HG03378 (cell line): ENCODE results near the gene SETBP1.
A peak's percentile ranks its signal among the peaks of the same experiment; 100 is the strongest.
"Not testable (repeated sequence)": the region's sequence is repeated elsewhere in the genome, so short reads cannot be mapped to it uniquely, and the experiment has no call there.

Experiments used
- ATAC-seq: cut with Tn5 transposase; IDR thresholded peaks from one replicate; pipeline ENCODE4 v1.9.1; 2021; ENCODE audit warnings: mild to moderate bottlenecking, moderate library complexity; ENCODE audit not compliant: unreplicated experiment

SETBP1 gene

DNA sequence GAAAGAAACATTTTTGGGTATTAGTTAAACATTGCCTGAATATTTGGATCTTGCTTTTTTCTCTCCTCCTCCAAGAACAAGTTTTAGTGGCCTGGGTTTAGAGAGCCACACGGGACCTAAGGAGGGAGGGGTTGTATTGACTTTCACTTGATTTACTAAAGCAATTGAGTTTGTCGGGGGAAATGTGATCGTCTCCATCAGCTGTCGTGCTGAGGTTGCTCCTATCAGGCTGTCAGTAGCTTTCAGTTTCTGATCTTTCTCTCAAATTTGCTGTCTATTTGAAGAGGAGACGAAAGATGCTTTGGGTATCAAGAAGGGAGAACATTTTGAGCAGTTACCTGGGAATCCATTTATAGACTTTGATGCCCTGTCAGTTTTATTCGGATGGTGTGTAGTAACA is 106.0 kb downstream of the SETBP1 start:
- ATAC-seq: peak; percentile 77

DNA sequence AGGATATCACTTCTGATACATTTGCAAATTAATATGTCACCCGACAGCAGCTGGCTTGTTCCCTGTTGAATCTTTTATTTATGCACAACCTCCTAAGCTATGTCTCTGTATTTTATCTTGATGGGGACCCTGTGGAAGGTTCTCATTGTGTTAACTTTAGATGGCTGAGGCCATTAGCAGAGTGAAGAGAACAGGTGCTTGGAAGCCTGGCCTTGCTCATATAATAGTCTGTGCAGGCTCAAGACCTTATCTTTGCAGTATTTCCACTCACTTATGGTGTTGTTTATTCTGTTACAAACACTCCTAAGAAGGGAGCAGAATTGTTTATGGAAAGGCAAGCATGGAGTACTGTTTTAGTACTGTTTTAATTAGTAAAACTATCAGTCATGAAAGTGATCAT is 107.6 kb downstream of the SETBP1 start:
- ATAC-seq: no peak

DNA sequence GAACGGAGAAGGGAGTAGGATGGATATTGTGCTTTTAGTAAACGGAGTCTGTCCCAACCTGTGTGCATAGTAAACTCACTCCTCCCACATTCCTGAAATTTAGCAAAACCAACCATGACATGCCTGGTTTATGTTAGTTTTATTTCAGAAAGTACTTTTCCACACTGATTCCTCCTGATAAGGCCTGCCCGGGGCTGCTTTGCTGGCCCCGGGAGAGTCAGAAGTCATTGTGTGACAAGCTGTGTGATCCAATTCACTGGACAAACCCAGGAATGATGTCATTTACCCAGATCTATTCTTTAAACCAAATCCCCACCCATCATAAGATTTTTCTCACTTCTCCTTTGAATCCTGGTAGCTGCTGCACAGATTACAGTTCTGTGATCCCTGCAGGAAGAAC is 109.0 kb downstream of the SETBP1 start:
- ATAC-seq: no peak

DNA sequence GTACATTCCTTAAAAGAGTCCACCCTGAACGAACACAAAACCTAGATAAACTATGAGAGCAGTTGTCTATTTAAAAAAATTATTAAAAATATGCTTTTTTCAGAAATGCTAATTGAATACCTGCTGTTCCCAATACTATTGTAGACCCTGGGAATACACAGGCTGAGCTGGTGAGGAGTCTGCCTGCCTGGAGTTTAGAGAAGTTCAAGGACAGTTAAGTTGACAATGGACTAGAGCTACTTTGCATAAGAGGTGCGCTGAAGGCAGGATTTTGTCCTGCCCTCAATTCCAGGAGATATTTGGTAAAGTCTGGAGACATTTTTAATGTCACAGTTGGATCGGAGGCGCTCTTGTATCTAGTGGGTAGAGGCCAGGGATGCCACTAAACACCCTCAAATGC is 110.2 kb downstream of the SETBP1 start:
- ATAC-seq: no peak

DNA sequence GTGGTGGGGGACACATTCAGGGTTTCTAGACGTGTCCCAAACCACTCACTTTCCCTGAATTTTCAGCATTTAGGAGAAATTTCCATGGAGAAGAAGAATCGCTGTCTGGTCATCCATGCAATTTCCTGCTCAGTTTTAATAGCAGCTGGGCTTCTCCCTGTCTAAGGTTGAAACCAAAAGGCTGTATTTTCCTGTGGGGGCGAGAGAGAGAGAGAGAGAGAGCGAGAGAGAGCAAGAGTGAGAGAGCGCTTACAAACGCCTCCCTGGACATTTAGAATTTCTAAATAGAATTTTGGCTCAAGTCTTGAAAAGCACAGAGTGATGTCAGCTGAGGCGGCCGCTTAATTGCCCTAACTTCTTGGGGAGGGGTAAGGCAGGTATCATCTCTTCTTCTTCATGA is 110.8 kb downstream of the SETBP1 start:
- ATAC-seq: no peak

DNA sequence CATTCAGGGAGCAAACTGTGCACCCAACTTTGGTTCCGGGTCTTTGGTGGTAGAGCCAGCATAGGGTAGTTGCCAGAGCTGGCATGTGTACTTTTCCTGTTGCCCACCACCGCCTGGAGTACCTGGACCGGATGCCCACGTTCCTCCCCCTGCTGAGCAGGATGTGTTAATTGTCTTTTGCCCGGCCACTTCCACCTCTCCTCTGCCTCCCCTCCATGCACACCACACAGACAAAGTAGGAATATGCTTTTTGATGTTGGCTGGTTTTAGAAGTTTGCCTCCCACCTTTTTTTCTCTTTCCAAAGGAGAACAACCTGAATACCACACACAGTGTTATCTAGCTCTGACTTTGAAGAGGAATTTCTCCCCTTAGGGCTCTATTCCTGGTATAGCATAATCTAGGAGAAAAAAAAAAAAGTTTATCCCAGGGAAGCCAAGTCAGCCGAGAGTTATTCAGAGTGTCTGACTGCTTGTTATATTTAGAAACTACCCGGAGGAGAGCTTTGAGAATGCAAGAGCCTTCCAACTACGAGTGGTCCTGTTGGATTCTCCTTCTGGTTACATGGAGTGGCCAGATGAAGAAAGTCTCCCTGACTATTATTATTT is 111.9 kb downstream of the SETBP1 start:
- ATAC-seq: no peak

DNA sequence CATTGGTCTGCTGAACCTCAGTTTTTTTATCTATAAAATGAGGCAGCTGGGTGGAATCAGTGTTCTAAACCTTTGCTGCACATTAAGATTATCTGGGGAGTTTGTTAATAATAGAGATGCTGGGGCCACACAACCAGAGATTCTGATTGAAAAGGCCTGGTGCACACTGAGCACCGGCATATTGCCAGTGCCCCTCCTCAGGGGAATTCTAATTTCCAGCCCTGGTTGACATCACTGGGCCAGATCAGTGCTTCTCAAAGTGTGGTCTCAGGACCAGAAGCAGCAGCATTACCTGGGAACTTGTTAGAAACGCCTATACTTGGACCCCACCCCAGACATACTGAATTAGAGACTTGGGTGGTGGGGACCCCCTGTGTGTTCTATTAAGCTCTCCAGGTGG is 112.5 kb downstream of the SETBP1 start:
- no peak for ATAC-seq

DNA sequence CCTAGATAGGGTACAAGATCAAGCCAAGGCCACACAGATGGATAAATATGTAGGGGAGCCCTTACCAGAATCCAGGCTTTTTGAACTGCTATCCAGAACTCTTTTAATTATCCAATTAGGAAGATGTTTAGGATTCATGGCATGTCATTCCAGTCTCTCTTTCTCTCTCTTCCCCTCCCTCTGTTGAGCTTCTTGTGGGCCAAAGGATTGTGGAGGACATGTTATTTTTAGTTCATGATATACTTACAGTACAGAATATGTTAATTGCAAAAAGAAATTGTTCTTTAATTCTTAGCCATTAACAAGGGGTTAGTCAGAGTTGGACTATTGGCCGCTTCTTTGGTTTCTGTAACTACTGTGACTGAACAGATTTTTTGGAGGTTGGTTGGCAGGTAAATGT is 113.0 kb downstream of the SETBP1 start:
- no peak for ATAC-seq

DNA sequence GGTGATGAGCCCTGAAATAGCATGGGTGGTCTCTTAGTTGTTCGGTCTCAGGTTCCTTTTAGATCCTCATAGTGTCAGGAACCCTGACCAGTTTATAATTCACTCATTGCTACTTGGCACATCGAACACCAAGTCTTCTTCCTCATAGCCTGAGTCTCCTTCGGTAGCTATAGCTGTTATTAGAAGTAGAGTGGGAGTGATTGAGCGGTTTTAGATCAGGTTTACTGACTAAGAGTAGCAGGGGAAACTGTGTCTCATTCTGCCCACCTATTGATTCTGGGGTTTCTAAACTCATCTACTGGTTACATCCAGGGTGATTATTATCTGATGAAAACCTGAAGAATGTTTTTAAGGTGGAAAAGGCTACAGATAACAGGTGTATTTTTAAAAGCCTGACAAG is 114.6 kb downstream of the SETBP1 start:
- no peak for ATAC-seq

DNA sequence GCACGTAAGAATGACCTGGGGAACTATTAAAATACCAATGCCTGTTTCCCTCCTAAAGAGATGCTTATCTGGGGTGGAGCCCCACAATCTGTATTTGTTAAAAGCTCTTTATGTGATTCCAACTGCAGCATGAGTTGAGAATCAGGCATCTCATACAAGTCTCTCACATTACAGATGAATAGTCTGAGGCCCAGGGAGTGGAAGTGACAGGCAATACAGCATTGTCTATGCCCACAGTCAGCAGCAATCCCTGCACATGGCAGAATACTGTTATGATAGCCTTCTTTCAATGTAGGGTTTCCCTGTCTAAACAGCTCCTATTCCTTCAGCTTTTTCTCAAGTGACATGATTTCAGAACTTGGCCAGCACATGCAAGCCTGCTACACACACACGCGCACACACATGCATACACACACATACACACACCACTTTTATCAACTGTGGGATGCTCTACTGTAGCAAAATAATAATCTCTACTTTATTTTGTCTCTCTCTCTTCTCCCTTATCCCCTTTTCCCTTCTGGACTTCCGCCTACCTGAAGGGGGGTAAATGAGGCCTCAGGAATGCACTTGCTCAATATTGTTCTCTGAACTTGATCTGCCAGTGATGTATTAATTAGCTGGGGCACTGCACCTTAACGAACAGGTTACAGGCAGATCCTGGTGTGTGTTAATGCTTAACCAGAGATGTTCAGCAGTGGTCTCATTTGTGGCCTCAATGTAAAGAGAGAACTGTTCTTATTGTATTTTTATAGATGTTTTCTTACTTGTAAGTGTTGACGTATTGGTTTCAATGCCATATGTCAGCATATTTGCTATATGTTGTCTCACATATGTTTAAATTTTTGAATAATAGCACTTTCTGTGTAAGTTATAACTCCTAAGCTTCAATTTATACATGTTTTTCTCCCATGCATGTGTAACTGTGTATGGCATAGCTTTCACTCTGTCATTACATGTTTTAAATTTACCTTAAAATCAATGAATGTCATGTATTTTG is 116.0 kb downstream of the SETBP1 start:
- no peak for ATAC-seq

DNA sequence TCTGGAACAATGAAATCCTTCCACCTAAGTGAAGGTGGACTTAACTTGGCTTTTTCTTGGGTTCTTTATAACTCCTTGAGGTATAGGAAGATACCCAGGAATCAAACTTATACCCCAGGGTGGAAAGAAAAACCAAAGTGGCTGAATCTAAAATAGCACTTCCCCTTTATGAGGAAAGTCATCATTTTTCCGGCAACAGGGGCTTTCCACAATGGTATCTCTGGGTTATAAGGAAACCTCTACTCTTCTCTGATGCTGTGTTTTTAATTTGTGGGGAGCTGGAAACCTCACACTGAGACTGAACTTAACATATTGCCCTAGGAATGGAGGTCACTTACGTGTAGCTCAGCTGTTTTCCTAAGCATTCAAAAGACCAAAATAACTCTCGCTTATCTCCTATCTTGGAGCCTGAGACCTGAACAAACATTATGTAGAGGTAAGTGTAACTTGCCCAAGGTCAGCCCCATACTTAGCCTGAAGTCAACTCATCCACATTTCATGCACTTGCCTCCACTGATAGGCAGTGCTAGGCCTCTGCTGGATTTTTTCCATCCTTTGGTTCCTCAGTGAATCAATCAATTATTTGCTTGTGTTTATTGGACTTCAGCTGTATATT is 117.9 kb downstream of the SETBP1 start:
- no peak for ATAC-seq

DNA sequence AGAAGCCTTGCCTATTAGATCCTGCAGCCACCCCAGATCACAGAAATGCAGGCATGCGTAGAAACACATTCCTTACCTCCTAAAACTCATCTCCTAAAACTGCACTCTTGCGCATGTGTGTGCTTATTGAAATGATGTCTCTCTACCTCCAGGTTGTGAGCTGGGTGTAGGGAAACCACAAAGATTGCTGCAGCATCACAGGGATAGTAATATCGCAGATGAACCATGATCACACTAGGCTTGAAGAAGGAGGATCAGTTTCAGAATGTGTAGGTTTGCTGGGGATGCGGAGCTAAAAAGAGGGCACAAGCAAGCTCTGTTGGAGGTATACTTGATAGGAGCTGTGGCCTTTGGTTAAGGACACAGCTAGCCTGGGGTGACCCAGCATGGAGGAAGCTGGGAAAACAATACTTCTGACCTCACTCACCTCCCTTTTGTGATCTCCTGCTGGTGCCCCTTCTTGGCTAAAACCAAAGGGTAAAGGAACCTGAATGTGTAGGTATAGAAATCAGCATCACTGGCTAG is 118.8 kb downstream of the SETBP1 start:
- peak; percentile 46 for ATAC-seq

DNA sequence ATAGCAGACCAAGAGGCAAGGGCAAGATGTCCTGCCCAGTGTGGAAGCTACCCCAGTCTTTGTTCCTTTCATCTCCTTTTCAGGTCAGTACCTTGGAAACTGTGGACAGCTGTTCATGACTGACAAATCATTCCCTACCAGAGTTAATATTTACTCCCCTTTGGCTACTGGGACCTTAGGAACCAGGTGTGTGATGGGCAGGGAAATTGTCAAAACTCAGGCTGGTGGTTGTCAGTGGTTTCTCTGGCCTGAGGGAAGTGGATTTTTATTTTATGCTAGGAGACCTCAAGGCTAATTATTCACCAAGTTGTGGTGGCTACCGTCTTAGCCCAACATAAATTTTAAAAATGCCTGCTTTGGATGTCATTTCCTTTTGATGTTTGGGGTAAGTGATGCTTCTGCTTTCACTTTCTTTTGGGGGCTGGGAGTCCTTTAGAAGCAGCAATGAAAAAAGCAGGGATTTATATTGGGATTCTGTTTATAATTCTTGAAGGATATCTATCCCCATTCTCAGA is 119.3 kb downstream of the SETBP1 start:
- peak; percentile 67 for ATAC-seq

DNA sequence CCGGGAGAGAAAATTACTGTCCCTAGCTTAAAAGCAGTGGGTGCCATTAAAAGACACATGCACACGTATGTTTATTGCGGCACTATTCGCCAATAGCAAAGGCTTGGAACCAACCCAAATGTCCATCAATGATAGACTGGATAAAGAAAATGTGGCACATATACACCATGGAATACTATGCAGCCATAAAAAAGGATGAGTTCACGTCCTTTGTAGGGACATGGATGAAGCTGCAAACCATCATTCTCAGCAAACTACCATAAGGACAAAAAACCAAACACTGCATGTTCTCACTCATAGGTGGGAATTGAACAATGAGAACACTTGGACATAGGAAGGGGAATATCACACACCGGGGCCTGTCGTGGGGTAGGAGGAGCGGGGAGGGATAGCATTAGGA is 120.1 kb downstream of the SETBP1 start:
- not testable (repeated sequence) for ATAC-seq

DNA sequence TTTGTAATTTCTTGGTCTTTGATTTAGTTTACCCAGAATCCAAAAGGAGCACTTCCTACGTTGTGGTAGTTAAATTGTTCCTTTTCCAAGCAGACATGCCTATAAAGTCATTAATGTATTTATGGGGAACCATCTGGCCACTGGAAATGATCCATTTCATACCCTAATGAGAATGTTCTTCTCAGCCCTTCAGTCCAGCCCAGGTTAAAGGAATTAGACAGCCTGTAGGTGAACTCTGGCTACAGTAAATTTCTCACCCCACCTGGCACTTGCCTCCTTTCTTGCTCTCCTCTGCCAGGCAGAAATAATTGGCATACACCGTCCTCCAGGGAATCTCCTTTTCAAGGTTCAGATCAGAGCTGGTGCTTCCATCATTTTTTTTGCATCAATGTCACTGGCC is 121.1 kb downstream of the SETBP1 start:
- ATAC-seq: no peak

DNA sequence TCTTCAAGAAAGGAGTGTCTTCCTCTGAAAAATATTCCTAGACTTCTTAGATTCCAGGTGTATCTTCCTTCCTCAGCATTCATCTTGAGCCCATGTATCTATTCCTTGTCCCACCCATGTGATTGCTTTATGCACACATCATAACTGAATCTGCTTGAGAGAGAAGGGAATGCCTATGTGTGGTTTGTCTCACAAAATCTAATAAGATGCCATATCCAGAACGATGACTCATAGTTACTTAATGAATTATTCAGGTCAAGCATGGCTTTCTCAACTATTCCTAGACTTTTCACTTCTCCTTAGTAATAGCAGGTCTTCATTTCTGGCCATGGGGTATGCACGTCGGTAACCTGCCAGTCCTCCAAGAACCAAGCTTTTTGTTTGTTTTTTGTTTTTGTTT is 121.8 kb downstream of the SETBP1 start:
- ATAC-seq: no peak

DNA sequence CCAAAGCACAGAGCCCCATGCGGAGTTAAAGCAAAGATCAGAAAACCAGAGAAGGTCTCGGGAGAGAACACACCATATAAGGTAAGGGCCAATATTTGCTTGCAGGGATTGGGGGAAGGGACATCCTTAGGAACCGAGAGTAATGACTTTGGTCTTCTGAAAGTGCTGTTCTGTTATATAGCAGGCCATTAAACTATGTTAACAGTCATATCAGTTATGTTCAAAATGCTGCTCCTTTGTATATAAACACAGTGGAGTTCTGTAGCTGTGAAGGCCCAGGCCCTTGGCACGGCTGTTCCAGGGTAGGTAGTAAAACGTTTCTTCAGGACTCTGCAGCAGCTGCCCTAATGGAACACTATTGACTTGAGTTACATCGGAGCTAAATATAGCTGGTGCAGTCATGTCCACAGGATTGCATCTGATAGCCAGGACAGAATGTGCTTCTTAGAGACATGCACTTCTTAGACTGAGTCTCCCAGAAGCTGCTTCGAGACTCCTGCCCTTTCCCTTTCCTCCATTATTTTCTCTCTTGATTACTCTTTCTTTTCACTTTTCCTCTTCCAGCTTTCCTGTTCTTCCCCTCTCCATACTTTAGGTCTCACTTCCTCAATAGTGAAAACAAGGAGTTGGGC is 122.4 kb downstream of the SETBP1 start:
- no peak for ATAC-seq

DNA sequence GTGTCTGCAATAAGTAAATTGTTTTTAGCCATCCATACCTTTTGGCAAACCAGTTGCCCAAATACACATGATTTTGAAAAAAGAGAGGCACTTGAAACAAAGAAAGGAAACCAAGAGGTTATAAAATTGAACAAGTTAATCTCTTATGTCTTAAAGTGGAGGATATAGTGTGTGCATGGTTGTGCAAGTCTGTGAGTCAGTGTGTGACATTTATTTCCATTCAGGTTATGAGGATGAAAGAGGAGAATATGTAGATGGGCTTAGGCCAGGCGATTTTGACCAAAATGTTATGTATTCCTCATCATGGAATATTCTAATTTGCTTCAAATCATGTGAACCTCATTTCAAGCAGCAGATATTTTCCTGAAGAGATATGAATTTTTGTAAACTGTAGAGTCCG is 123.3 kb downstream of the SETBP1 start:
- no peak for ATAC-seq

DNA sequence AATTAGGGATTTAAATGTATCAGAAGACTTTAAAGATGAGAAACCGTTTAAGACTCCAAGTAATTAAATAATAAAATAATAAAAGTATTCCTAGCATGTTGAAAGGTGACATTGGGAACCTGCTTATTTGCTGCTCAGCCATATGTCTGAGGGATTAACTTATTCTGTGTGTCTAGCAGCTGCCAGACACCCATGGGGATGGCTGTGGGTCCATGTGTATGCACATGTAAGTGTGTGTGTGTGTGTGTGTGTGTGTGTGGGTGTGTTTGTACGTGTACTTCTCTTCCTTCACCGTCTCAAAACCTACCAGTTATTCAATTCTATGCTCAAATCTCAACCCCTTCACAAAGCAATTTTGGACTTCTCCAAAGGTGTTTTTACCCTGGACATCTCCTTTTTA is 124.5 kb downstream of the SETBP1 start:
- no peak for ATAC-seq

DNA sequence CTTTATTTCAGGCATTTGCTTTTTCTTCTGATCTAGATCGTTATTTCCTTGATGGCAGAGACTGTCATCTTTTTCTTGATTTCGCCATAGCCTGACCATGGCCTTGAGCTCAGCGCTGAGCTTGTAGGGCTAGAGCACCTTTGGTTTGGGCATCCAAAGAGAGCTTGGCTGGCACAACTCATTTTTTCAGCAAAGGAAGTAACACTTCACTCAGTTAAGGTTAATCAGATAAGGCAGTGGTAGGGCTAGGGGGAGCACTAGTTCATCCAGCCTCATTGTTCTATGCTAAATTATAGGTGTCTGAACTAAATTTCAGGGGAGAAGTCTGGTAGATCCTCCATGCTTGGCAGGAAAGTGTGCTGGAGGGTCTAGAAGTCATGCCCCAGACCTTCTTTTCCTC is 125.0 kb downstream of the SETBP1 start:
- no peak for ATAC-seq

DNA sequence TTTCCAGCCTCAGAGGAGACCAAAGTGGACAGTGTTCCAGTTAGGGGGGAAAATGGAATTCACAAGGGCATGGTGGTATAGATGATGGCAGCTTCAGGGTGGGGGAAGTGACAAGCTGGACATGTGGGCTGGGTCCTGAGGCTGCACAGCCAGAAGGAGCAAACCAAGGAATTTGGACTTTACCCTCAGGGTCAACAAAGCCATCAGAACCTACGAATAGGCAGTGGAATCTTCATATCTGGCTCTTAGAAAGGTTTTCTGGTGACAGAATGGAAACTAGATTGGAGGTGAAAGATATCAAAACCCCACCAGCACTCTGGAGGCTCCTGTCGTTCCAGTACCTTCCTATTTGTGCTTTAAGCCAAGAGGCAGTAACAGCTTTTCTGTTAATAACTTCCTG is 127.1 kb downstream of the SETBP1 start:
- no peak for ATAC-seq
